ENCODE results near the gene TBC1D5. TPM values are rescaled to one million over a fixed set of nuclear protein-coding genes. Genes with fewer than 3 reads are reported as not detected.
"Not testable (repeated sequence)": the region's sequence is repeated elsewhere in the genome, so short reads cannot be mapped to it uniquely, and the experiment has no call there.

The TBC1D5 gene
- polyA plus RNA-seq, 2 of the 4 experiments (the other 2 are of a cell fraction) = 36.7 to 72.2 TPM

- CTCF ChIA-PET = interaction anchor here (1.0 to 1.1 kb wide), 2 partner anchors 12 to 22 kb away, joined by 3 read pairs; no protein-coding TSS in a partner anchor
- ATAC-seq = no peak
- POLR2A ChIA-PET = no interaction called here
Measured at GRCh38 chr3:17709236-17709810, 33.1 kb downstream of the TBC1D5 start.

GRCh38 chr3:17707813-17708543 is 34.5 kb downstream of the TBC1D5 start:
- Histone ChIP-seq H3K9me3 (no peaks in the 10 kb centered on the region), H3K4me2 (no peak overlapping the region), H3K4me1 (0 out of 3 replicates have a peak, but pooled peaks cover 4% of the 10 kb centered on the region), H3K27ac (no peak overlapping the region), H3K4me3 (no peak overlapping the region)
- 82% methylated on average over 4 of the region's 4 CpGs for WGBS (ENCODE audit: missing lambda C conversion rate)
- DNase-seq (ENCODE audit: low read depth in 1 of 2, low spot score in 1 of 2) (no peak), ATAC-seq (no peak), FAIRE-seq (no peak)
- CTCF ChIA-PET = no interaction called here
- POLR2A ChIA-PET = no interaction called here
- TF ChIP-seq ATOH8 (CRISPR knock-in tag; IDR thresholded peaks at IDR 0.05; ENCODE audit: low read depth) (no peak), MAX (IDR thresholded peaks at IDR 0.05) (no peak), ZNF302 (CRISPR knock-in tag; IDR thresholded peaks at IDR 0.05) (no peak), HEYL (CRISPR knock-in tag; IDR thresholded peaks at IDR 0.05) (no peak), CBX2 (IDR thresholded peaks at IDR 0.05; ENCODE audit: borderline replicate concordance, low read depth) (no peak), MYC (IDR thresholded peaks at IDR 0.05; ENCODE audit: borderline replicate concordance, low read length) (no peak), NR3C1 (IDR thresholded peaks at IDR 0.05) (no peak), EP300 (IDR thresholded peaks at IDR 0.05) (no peak), ZFP36 (IDR thresholded peaks at IDR 0.05; ENCODE audit: borderline replicate concordance, partially characterized antibody) (no peak), MAZ (IDR thresholded peaks at IDR 0.05; ENCODE audit: borderline replicate concordance, low read depth, low read length) (no peak), JUNB (IDR thresholded peaks at IDR 0.05) (no peak), RARB (CRISPR knock-in tag; IDR thresholded peaks at IDR 0.05) (no peak), FOSB (CRISPR knock-in tag; IDR thresholded peaks at IDR 0.05) (no peak)

More at GRCh38 chr3:17709236-17709810, 33.1 kb downstream of the TBC1D5 start:
- no peak for FAIRE-seq
- Histone ChIP-seq H3K4me1 (0 out of 3 replicates have a peak, but pooled peaks cover 4% of the 10 kb centered on the region), H3K4me3 (no peak overlapping the region), H3K27ac (no peak overlapping the region), H3K4me2 (no peak overlapping the region), H3K9me3 (0 out of 3 replicates have a peak, but pooled peaks cover 2% of the 10 kb centered on the region)
- DNase-seq (ENCODE audit: low read depth in 1 of 2, low spot score in 1 of 2) = no peak
- WGBS (ENCODE audit: missing lambda C conversion rate) = 86% methylated on average over 1 of the region's 1 CpG
- TF ChIP-seq HEYL (CRISPR knock-in tag; IDR thresholded peaks at IDR 0.05) (no peak), REST (IDR thresholded peaks at IDR 0.05) (no peak), CEBPB (IDR thresholded peaks at IDR 0.05) (no peak), JUN (IDR thresholded peaks at IDR 0.05) (no peak), ZNF302 (CRISPR knock-in tag; IDR thresholded peaks at IDR 0.05) (no peak), TP53 (CRISPR knock-in tag; IDR thresholded peaks at IDR 0.05) (no peak)

GRCh38 chr3:17705991-17706390 is 36.4 kb downstream of the TBC1D5 start:
- FAIRE-seq; H3K27ac ChIP-seq; H3K9me3 ChIP-seq; H3K4me2 ChIP-seq; H3K4me1 ChIP-seq; DNase-seq (ENCODE audit: low read depth in 1 of 2, low spot score in 1 of 2); H3K4me3 ChIP-seq; POLR2A ChIA-PET: not testable (repeated sequence)
- ATAC-seq = peak in 1 of 2 experiments; percentile 95; a peak in 3 of 6 replicates
- CTCF ChIA-PET = interaction anchor here (0.6 kb wide), 1 partner anchor 57 kb away, joined by 3 read pairs; no protein-coding TSS in a partner anchor
- 98% methylated on average over 15 of the region's 15 CpGs for WGBS (ENCODE audit: missing lambda C conversion rate)

GRCh38 chr3:17699815-17700214 is 42.6 kb downstream of the TBC1D5 start:
- H3K27ac ChIP-seq; DNase-seq (ENCODE audit: low read depth in 1 of 2, low spot score in 1 of 2); FAIRE-seq; H3K4me2 ChIP-seq; CTCF ChIA-PET; H3K4me3 ChIP-seq; ATAC-seq; H3K4me1 ChIP-seq; H3K9me3 ChIP-seq: not testable (repeated sequence)
- POLR2A ChIA-PET = interaction anchor here (0.7 kb wide), 1 partner anchor 310 kb away, joined by 3 read pairs; no protein-coding TSS in a partner anchor
- WGBS (ENCODE audit: missing lambda C conversion rate) = 93% methylated on average over 2 of the region's 2 CpGs

GRCh38 chr3:17695665-17696064 is 46.8 kb downstream of the TBC1D5 start:
- CTCF ChIA-PET; FAIRE-seq; H3K9me3 ChIP-seq; H3K27ac ChIP-seq; H3K4me3 ChIP-seq; POLR2A ChIA-PET; ATAC-seq; DNase-seq (ENCODE audit: low read depth in 1 of 2, low spot score in 1 of 2); H3K4me2 ChIP-seq: not testable (repeated sequence)
- 89% methylated on average over 2 of the region's 2 CpGs for WGBS (ENCODE audit: missing lambda C conversion rate)
- H3K4me1 ChIP-seq = peaks cover 17% of the 10 kb centered on the region

Measured in A549 (cell line).